ENCODE results near the gene STIP1. TPM values are rescaled to one million over a fixed set of nuclear protein-coding genes. Genes with fewer than 3 reads are reported as not detected.

Gene STIP1
- total and polyA plus RNA-seq, 9 of the 15 experiments (the other 6 are each of a cell fraction or from before 2014, with no cell fraction given) = 58.1 to 465 (median 346) TPM

- no peak for TF ChIP-seq KLF10 (CRISPR knock-in tag; IDR thresholded peaks at IDR 0.05)
- TF ChIP-seq PHF20 (IDR thresholded peaks at IDR 0.05; ENCODE audit: partially characterized antibody) = peak; percentile 39
- TF ChIP-seq NR2C2 (CRISPR knock-in tag; IDR thresholded peaks at IDR 0.05) = no peak
- peak; percentile 61 for TF ChIP-seq NR2C2 (tag; IDR thresholded peaks at IDR 0.05)
- peak; percentile 92 for TF ChIP-seq GABPB1 (CRISPR knock-in tag; IDR thresholded peaks at IDR 0.05)
- TF ChIP-seq MTA3 (IDR thresholded peaks at IDR 0.05; ENCODE audit: borderline replicate concordance) = peak; percentile 32; the same call in 1 of the 2 replicates
- peak; percentile 89 for TF ChIP-seq ELF1 (tag; IDR thresholded peaks at IDR 0.05)
- peak; percentile 71 for TF ChIP-seq ARID4B (CRISPR knock-in tag; IDR thresholded peaks at IDR 0.05)
- TF ChIP-seq MAX (CRISPR knock-in tag; IDR thresholded peaks at IDR 0.05) = peak; percentile 65
- no peak for TF ChIP-seq SAFB (IDR thresholded peaks at IDR 0.05; ENCODE audit: borderline replicate concordance, low read depth, low read length)
- peak; percentile 52 for TF ChIP-seq HCFC1 (IDR thresholded peaks at IDR 0.05; ENCODE audit: low read depth, low read length)
- TF ChIP-seq FOXM1 (IDR thresholded peaks at IDR 0.05; ENCODE audit: low read depth) = no peak
- 0 out of 2 replicates have a peak, but pooled peaks have one; percentile 76 for TF ChIP-seq FOXM1 (CRISPR knock-in tag; IDR thresholded peaks at IDR 0.05; ENCODE audit: low read depth)
- TF ChIP-seq BRCA1 (IDR thresholded peaks at IDR 0.05) = no peak
- TF ChIP-seq BRCA1 (CRISPR knock-in tag; IDR thresholded peaks at IDR 0.05) = no peak
- no peak for TF ChIP-seq ZNF75A (CRISPR knock-in tag; IDR thresholded peaks at IDR 0.05)
- TF ChIP-seq ZNF232 (CRISPR knock-in tag; IDR thresholded peaks at IDR 0.05) = no peak
- no peak for TF ChIP-seq DIDO1 (tag; IDR thresholded peaks at IDR 0.05; ENCODE audit: low read depth)
- TF ChIP-seq ZNF668 (CRISPR knock-in tag; IDR thresholded peaks at IDR 0.05) = no peak
- TF ChIP-seq TAF7 (tag; IDR thresholded peaks at IDR 0.05) = no peak
- TF ChIP-seq ZBTB5 (IDR thresholded peaks at IDR 0.05) = peak; percentile 48; the same call in 1 of the 2 replicates
- TF ChIP-seq LARP7 (IDR thresholded peaks at IDR 0.05) = 0 out of 2 replicates have a peak, but pooled peaks have one; percentile 35
- no peak for TF ChIP-seq NFYB (IDR thresholded peaks at IDR 0.05; ENCODE audit: extremely low read depth, insufficient read length)
- peak; percentile 94 for TF ChIP-seq SPI1 (IDR thresholded peaks at IDR 0.05; ENCODE audit: borderline replicate concordance, low read depth, low read length)
Observed at GRCh38 chr11:64225608-64226506, 39.9 kb downstream of the STIP1 start, which contains the start of the genes NUDT22 and TRPT1 (continued).
